GM04504 (cell line): ENCODE measurements around the gene LIPG.

Experiments
- DNase-seq: peaks from one replicate; pipeline ENCODE4 v3.0.0-alpha.2; 2012; ENCODE audit warnings: low read depth

LIPG gene

DNA sequence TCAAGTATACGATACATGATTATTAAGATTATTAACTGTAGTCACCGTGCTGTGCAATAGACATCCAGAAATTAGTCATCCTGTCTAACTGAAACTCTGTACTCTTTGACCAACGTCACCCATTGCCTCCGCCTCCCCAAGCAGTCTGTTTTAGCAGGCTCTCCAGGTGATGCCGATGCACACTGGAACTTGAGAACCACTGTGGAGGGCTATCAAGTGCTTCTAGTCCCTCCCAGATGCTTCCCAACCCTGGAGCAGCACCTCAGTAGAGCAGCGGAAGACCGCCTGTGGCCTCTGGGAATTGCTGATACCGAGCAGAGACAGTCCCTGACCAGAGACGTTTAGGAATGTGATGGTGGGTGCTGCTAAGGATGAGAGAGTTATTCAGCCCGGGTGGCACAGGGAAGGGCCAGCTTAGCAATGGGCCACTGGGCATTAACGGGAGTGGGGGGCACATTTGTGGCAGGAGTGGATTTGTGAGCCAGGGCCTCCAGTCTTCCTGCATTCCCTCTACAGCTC, 50.7 kb downstream of the LIPG start:
- DNase-seq = no peak

DNA sequence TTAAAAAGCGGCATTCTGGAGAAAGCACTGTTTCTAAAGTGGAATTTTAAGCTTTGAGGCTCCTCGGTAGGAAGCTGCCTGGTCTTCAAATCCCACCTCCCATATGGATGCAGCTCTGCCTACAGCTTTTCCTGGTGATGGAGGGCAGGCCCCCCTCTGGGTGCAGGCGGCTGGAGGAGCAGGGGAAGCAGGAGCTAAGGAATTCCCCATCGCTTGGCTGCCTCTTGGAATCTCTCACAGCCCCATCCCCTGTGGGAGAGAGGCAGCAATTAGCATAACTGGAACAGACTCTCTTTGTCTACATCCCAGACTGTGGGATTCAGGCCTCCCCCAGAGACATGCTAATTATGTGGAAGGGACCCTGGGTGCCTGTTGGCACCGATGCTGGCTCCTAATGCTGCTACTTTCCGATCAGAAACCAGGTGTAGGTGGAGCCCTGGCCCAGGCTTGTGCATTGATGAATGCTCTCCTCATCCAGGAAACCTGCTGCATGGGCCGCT, 51.3 kb downstream of the LIPG start:
- DNase-seq = no peak

DNA sequence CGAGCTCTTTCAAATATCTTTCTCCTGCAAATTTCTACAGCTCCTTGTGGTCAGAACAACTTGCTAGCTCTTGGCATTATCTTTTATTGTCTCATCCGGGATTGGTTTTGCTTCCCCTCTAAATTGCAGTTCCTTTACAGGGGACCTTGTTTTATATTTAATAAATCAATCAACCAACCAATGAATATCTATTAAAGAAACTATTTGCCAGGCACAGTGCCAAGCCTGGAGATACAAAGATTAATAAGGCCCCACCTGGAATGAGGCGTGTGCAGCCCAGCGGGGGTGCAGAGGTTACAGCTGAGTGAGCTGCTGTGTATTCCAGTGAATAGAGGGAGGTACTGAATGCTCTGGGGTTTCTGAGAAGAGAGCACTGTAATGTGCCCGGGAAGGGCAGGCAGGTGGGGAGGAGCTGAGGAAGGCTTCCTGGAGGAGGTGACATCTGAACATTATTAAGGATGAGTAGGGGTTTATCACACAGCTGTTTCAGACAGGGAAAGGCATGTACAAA, 51.8 kb downstream of the LIPG start:
- DNase-seq = no peak

DNA sequence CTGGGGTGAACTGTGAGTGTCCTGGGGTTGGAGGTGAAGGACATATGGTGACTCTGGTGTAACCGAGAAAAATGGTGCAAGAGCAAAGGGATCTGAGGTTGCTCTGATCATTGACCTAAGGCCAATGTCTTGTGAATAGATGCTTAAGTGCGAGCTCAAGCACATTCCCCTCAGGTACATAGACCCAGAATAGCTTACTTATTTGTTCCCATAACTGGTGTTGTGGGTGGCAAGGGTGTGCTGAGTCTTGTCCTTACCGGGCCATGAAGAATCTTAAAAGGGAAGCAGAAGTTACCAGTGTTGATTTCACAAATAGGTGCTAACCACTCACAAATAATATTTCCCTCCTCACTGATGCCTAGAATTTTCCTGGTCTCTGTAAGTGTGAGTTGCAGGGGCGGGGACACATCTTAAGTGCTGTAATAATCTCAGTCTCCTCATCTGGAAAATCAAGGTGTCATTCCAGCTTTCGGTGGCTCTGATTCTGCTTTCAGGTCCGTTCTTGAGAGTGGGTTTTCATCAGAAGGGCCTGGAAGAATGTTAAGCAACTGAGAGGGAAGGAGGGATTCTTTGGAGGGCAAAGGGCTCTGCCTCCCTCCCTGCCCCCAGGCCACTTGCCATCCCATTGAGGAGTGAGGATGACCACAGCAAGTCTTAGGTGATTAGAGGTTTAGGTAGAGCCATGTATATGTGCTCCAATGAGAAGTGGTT, 54.9 kb downstream of the LIPG start:
- DNase-seq = no peak

DNA sequence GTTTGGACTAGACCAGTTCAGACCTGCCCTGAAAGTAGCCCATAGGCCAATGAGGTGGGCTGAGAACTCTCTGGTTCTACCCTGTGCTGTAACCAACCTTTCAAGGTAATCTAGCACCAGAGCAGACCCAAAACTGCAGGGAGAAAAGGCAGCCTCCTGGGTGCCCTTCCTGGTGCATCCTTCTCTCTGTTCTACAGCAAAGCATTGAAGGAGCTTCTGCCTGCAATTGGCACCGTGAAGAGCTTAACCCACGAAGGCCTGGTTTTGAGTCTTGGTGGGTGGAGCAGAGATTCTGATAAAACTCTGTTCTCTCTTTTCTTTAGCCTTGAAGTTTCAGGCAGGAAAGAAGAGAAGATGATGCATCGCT, 55.5 kb downstream of the LIPG start:
- no peak for DNase-seq

DNA sequence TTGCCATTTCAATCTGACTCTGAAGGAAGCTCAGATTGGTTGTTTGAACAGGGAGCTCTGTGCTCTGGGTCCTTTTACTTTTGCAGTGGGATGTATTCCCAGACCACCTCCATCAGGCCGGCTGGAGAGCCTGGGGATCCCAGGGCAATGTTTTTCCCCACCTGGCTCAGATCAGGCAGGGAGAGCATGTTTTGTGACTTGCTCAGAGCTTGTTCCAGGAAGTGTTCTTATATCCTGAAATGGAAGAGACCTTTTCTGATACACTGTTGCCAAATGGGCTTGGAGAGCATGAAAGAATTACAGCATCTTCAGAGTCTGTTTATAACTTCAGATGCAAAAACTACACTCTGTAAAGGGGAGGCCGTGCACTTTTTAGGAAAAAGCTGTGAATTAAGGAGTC, 56.0 kb downstream of the LIPG start:
- DNase-seq = no peak

DNA sequence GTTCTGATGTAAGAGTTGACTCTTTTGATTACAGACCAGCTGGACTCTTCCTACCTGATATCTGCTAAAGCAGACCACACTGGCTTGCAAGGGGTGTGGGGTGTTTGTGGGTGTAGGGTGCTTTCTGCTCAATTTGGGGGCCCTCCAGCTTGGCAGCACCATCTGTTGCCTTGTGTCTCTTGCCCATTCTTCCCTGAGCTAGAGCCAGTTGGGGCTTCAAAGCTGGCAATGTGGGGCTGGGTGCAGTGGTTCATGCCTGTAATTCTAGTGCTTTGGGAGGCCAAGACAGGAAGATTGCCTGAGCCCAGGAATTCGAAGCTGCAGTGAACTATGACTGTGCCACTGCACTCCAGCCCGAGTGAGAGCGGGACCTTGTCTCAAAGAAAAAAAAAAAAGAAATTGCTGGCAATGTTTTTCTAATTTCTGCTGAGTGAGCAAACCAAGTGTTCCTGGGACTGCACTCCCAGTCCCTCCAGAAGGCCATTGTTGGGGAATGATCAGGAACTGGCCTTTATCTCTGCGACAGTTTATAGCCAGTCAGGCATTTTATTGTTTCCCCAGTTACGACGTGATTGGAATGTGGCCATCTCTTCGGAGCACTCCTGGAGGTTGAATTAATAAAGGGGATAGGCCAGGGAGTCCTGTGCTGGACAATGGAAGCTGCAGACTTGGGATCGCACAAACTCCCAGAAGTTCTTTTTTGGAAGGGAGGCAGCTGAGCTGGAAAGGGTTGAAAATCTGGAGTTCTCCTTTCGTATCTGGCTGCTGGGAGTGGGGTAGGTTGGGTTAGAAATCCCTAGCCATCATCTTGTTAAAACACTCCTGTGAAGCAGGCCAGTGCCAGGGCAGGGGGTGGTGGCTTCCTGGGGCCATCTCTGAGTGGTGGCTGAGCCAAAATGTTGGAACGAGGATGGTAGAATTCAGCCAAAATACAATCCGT, 57.2 kb downstream of the LIPG start:
- DNase-seq = no peak

DNA sequence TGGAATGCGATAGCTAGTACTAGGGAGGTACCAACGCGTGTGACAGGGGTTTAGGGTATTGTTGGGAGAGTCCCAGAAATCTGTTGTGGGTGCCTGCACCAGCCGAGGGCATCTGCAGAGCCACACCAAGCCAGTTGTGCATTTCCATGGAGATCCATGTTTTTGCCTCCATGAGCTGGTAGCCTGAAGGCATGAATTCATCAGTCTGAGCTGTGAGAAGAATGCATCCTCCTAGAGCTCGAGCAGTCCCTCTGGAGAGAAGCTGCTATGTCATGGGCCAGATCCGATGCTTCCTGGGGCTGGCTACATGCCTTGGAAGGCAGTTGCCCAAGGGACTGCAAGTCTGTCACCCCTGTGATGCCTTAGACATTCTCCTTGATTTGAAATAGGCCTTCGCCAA, 57.9 kb downstream of the LIPG start:
- no peak for DNase-seq

DNA sequence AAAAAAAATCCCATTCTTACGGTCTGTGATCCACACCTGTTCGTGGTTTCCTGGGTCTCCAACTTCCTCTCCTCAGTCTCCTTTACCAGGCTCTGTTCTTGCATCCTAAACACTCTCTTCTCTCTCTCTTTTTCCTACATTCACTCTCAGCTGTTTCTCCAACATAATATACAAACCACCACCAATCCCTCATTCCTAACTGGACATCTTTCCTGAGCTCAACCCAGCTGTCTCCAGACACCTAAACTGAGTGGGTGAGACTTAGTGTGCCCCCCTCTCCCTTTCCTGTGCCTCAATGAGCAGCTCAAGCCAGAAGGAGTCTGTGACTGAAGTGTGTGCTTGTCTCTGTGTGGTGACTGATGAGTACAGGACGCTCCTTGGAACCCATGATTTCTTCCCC, 59.4 kb downstream of the LIPG start:
- no peak for DNase-seq

DNA sequence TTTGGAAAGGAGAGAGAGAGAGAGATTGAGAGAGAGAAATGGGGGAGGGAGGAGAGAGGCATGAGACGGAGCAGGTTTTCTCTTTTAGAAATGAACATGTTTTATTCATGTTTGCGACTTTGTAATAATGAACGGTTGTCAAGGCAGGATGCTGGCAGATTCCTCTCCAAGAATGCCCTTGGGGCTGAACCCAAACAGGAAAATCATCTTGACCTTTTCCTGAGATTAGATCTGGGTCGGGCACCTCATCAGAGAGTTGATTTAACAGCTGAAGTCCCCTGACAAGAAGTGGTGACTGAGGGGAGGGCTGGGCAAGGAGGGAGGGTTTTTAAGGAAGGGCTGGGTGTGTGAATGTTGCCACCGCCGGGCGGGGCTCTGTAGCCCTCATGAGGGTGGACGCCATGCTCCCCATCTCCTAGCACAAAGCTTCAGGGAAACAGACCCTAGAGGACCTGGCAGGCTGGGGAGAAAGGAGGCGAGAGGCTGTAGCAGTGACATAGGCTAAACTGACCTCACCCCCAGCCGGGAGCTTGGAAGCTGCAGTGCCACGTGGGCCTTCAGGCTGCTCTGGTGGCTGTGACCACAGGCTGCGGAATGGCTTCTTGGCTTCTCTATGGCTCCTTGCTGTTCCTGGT, 60.0 kb downstream of the LIPG start:
- no peak for DNase-seq

DNA sequence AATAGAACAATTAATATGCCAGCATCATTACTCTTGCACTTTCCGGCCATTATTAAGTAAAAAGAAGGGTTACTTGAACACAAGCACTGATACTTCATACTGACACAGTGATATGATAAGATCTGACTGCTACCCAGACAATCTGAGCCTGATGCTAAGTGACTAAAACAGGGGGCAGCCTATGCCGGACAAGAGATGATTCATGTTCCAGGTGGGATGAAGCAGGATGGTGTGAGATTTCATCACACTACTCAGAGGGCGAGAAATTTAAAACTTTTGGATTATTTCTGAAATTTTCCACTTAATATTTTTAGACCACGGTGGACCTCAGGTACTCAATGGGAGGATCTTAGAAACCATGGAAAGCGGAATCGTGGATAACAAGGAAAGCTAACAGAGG, 61.7 kb downstream of the LIPG start:
- no peak for DNase-seq

DNA sequence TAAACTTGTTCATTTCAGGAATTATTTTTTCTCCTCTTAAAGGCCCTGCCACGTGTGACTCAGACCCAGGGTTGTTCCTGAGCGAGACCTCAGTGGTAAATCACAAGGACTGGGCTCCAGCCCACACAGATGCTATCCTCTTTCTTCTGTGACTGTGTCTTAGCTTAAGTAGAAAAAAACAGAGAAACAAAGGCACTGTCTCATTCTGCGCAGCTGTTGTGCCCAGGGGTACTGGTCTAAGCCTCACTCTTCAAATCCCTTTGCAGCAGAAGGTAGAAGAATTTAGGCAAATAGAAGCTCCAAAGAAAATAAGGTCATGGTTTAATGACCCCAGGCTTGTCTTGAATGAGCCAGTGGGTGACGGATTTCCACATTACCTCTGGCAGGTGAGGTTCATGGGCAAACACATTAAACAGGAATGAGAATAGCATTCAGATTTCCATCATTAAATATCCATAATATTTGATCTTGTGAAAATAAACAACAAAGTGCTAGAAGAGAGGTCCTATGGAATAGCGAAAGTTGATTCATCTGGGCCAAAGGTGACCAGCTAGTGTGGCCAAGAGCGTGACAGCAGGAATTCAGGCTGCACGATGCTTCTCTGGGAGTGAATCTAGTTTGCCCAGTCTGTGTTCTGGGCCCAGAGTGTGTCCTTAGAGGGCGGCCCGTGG, 63.3 kb downstream of the LIPG start:
- DNase-seq = no peak

DNA sequence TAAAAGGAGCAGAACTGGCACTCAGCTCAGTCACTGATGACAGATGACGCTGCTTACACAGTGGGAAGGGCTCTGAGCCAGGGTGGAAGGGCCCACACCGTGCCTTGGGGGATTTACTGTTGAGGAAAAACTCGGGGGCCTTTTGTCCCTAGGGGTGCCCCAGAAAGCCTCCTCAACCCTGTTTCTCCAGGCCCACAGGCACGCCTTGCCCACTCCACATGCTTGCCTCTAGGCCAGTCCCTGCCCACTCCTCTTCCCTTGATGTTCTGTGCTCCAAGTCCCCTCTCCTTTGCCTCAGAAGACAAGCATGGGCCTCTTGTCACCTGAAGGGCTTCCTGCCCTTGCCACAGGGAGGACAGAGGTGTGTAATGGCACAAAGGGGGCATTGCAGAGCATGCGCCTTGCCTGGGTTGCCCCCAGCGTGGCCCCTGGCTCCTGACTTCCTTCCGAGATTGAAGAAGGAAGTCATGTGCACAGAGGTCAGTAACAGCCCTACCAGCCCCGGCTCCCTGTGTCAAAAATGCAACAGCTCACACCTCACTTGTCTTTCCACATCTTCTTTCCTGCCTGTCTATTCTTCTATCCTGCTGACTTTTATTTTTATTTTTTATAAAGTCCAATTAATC, 65.1 kb downstream of the LIPG start:
- no peak for DNase-seq

DNA sequence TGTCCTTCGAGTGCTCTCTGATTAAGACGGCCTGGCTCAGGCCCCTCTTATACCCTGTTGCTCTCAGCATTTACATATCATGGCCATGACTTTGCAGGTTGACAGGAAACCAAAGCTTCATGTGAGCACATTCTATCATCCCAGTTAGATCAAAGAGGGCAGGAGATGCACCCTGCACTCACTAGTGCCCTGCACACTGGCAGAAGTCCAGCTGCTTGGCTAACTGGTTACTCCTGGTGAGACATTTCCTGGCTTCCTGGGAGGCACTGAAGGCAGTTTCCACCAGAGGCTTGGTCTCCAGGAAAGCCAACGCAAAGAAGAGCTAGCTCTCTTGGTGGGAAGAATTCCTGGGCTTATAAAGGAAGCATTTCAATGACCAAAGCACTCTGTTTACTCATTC, 66.3 kb downstream of the LIPG start:
- DNase-seq = no peak

DNA sequence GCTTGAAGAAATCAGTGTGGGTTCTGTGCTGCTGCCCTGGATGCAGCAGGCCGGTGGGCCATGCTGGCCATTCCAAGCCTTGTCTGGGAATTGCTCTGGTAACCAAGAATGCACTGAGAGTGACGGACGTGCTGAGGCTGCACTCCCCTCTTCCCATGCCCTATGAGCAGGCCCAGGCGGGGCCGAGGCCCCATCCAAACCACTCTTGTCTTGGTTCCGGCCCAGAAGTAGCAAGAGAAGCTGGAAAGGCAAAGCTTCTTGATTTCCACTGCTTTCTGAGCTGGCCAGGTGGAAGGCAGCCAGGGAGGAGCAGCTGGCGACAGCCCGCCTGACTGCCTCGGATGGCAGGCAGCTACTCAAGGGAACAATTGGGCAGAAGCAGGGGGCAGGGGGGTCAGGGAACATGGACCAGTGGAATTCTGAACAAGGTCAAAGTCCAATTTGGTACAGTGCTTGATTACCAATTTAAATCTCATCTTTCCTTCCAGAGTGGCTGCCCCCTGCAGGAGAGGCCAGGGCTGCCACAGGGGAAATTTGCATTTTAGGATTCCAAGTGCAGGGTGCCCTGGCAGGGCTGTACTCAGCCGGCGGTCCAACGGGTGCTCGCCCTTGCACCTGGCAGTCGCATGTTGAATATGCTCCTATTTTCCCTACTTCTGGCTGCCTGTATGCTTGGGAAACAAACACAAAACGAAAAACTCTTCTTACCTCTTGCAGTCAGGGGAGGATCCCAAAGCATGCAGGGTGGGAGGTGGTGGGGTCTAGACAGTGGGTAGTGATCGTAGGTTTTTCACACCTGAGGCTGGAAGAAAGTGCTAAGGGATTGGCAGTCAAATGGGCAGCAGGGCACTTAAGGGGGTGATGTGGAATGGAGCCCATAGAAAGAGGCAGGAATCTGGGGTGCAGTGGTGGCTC, 67.3 kb downstream of the LIPG start:
- DNase-seq = no peak

DNA sequence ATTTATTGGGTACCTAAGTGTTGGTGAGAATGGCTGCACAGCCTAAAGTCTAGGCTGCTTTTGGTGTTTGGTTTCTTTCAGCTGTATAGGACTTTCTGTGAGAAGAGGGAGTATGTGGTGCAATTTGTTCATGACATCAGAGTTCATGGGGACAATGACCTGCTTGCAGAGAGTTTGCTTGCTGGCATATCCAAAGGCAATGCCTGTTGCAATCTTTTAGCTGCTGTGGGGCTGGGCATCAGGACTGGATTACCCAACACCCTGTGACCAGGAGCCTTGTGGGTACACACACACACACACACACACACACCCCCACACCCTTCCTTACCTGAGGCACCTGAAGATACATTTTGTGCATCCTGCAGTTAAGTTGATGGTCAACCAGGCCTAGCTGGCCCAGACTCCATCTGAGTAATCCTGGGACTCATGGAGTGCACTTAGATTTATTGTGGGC, 68.4 kb downstream of the LIPG start:
- DNase-seq = no peak

DNA sequence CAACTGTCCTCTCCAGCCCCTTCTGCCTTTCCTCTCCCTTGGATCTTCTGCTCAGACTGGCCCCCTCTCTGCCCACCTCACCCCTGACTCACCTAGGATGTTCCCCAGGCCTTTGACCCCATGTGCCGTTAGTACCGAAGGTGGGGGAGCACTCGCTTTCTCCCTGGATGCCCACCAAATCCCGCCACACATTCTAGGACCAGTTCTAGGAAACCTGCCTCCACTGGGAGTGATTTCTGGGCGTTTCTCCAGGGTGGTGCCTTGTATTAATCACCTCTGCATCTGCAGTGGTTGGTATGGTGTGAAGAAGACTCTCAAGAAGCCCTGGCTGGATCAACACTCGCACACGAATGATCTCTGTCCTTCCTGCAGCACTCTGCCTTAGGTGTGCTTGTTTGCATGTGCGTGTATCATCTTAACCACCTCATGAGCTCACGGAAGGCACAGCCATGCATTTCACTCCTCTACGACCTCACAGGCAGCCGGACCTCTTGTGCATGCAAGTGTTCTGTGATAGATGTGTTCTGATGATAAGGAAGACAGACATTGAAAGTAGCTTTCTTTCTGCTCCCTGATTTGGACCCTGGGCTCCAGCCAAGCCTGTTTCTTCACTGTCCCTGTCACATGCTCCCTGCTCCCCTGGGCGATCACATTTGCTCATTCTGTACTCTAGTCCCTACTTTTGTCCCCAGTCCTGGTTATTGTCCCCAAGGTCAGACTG, 69.4 kb downstream of the LIPG start:
- DNase-seq = no peak

DNA sequence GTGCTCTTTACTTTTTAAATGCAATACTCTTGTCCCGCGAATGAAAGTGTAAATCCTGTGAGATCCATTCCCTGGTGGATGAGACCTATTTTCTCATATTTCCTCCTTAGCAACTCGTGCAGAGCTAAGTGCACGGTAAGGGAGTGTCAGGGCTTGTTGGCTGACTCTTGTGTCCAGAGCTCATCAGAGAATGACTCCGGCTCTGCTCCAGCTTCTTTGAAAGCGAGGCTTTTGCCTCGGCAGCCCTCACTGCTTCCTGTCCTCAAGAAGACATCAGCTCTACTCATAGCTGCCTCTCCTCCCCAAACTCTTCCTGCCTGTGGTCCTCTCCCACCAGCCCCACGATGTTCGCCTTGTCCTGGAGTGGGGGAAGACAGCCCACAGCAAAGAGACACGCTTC, 70.7 kb downstream of the LIPG start:
- no peak for DNase-seq

DNA sequence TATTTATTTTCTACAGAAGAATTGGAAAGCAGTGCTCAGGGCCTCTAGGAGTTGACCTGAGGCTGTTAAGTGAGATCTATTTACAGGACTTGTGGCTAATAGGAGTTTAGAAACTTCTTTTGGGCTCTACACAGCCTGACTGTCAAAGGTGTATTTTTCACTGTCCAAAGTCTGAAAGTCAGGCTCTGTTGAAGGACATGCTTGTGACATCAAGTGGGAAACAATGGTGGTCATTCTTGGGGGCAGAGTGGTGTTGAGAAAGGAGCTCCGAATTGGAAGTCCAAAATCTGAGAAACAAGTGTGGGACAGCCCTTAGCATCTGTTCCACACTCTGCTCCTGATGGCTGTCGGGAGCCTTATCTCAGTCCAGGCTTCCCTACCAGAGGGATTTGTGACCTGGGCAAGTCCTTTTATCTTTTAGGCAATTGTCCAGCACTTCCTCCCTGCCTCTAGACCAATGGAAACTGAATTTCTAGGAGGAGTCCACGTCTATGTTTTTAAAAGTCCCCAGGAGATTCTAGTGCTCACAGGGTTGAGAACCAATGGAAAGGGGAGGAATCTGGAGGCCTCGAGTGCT, 76.4 kb downstream of the LIPG start:
- DNase-seq = no peak
